HG03196 (cell line): ENCODE results near the gene NF1.

Experiments used
- ATAC-seq: cut with Tn5 transposase; IDR thresholded peaks from one replicate; pipeline ENCODE4 v1.9.1; 2021; ENCODE audit not compliant: unreplicated experiment

Gene NF1

DNA sequence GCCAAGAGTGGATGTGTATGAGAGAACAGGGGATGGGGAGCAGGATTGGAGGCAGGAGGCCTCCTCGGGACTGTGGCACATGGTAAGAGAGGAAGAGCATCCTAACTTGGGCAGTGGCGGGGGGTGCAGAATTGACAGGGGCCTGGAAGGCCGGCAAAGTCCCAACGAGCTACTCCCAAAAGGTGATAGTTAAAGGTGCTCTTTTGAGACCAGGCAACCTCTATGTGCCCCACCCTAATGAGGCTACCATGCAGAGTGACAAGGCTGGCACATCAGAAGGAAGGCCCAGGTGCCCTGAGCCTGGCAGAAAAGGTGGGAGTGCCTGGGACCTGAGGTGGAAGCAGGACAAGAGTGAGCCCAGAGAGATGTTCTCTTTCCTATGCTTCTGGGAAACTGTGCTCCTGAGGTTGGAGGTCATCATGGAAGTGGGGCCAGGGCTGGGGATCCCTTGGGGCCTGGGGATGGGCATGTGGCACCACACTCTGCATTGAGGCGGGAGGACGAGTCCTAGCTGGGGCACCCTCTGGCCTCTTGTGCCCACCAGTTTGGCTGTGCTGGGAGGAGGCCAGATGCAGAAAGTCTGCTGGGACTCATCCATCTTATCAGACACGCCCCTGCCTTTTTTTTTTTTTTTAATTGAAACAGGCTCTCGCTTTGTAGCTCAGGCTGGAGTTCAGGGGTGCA is 302.6 kb downstream of the NF1 start:
- ATAC-seq, result no peak

DNA sequence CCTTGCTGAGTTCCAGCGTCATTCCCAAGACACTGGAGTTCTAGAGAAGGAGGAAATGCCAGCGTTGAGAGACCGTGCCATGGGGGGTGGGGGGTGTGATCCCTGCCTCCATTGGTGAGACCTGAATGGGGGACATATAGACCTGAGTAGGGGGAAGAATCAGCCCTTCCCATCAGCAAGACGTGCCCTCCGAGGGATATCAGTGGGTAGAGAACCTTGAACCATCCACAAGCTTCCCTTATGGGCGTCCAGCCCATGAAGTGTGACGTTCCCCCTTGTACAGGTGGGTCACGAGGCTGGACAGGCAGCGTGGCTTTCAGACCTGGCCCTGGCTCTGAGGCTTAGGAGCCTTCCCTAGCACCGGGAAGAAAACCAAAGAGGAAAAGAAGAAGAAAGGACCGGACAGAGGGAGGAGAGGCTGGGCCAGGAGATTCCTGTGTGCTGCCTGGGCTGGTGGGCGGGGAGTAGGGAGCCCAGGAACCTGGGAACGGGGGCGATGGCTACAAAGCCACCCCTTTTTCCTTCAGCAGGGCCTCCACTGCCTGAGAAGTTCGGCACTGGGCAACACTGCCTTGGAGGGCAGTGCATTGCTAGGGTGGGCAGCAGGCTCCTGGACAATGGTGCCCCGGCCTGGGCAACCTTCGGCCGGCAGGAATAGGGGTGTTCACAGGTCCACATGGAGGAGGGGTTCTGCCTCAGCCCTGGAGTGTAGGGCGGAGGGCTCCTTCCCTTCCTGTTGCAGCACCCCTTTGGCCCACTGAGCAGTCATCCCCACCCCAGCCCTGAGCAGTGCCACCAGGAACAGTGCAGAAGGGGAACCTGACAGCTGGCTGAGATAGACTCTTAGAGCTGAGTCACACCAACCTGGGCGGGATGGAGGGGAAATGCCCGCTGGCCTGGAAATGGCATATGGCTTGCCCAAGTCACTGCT is 303.9 kb downstream of the NF1 start:
- no peak for ATAC-seq

DNA sequence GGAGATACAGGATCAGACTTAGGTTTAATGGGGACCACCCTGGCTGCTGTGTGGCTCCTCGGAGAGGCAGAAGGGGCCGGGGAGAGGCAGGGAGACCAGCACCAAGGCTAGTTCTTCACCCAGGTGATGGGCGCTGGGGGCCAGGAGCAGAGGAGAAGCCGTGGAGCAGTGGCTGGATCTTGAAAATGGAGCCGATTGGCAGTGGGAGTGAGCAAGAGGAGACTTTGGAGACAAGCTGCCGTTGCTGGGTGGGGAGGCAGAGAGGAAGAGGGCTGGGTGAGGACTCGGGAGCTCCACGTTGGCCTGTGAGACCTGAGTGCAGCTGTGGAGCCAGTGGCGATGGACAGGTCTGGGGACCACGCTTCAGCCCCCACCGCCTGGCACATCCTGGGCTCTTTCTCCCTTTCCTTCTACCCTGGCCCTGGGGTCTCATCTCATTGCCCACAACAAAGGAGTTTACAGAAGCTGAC is 305.7 kb downstream of the NF1 start:
- ATAC-seq, result no peak

DNA sequence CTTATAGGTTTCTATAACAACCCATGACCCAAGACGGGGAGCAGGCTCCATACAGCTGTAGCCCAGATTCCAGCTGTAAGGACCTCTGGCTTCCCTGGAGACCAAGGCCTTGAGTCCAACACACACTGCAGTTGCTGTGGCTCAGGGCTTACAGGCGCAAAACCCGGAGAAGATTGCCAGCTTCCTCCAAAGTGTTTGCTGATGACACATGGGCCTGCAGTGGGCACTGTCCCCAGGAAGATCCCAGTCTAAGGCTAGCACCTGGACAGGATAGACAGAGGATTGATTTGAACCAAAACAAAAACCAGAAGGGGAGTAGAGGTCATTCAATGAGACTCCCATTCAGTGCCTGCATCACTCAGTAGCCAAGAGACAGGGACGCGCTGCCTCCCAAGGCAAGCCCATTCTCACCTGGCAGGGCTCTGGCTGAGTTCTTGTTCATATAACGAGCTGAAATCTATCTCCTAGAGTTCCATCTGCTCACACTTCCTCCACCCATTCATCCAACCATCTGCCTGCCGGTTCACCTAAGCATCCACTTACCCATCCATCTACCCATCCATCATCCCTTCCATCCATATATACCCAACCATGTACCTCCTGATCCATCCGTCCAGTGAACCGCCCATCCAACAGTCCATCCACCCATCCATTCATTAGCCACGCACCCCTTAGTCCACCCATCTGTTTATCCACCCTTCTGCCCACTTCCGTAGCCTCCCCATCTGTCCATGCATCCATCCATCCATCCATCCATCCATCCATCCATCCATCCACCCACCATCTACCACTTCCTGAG is 306.9 kb downstream of the NF1 start:
- ATAC-seq, result no peak

DNA sequence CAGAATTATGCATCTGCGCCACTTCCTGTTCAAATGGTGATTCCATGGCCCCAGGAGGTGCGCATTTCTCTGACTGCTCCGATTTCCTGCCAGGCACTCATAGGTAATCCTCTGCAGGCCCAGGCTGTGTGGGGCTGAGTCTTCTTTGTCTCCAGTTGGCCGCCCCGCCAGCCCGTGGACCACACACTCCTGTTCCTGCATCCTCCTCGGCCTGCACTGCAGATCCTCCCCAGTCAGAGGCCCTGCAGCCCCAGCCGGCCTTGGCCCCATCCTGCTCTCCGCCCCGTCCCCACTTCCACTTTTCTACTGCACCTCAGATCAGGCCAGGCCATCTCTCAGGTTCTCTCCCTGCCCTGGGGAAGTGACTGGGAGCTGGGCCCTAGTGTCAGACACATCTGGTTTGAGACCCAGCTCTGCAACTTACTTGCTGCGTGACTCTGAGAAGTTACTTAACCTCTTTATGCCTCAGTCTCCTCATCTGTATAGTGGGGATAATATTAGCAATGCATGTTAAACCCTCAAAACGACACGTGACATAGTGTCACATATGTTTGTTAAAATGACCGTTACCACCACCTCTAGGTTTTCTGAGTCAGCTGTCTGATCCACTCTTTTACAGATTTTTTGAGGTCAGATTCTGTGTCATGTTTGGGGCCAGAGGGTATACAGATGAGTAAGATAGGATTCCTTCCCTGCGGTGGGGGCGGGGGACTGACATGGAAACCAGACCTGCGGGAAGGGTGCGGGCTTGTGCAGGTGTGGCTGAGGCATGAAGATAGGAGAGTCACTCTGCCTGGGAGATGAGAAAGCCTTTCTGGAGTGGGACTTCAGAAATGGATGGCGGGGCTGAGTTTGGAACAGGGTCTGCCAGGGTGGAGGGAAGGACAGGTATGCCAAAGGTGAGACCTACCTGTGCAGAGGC is 309.5 kb downstream of the NF1 start:
- ATAC-seq, result no peak

DNA sequence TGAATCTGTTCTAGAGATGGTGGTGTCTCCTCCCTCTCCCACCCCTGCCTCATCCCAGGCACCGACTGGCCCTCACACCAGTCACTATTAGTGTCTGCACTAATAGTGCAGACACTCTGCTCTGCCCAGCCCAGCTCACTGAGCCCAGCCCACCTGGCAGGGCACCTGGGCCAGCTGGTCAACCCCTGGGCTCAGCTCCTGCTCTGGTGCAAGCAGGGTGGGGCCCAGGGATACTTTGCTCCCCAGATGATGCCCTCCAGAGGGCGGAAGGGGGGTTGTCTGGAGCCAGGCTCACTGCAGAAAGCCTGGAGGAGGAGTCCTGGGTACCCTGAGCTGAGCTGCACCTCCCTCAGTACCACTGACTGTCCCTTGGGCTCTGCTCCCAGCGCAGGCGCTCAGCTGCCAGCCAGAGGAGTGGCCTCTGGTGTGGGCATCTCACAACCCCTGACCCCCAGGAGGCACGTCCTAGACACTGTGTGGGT is 311.2 kb downstream of the NF1 start:
- no peak for ATAC-seq

DNA sequence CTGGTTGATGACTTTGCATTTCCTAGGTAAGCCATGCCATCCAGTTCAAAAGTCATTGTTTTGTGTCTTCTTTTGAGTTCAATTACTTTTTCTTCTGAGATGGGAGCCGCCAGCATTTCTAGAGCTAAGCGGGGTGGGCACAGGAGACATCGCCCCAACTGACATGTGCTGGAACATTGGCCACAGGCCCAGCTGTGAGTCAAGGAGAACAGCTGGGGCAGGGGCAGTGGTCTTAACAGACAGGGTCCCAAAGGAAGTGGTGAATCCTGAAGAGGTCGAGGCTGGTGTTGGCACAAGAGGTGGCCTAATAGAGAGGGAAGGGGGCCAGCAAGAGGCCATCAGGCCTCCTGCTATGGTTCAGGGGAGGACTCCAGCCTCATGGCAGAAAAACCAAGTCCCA is 313.8 kb downstream of the NF1 start:
- no peak for ATAC-seq

DNA sequence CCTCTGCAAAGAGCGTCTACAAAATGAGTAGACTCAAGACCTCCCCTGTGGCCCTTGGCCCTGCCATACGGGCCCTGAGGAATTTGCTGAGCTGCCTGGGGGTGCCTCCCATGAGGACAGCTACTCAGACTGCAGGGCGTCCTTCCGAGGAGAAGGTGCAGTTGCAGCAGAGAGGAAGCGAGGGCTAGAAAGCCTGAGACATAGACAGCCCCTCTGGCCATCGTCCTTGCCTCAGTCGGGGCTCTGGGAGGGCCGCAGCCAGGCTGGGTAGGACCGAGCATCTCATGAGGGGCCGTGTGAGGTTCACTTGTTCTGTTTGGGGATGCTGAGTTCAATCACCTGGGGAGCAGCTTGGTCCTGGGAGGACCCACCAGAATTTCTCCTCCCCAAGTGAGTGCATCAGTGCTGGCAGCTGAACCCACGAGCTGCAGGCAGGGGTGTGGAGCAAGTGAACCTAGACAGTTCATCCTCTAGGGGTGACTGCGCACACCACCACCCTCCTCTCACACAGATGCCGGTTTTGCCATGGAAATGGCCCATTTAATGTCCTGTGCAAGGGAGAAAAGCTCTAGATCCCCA is 317.0 kb downstream of the NF1 start:
- ATAC-seq, result no peak

DNA sequence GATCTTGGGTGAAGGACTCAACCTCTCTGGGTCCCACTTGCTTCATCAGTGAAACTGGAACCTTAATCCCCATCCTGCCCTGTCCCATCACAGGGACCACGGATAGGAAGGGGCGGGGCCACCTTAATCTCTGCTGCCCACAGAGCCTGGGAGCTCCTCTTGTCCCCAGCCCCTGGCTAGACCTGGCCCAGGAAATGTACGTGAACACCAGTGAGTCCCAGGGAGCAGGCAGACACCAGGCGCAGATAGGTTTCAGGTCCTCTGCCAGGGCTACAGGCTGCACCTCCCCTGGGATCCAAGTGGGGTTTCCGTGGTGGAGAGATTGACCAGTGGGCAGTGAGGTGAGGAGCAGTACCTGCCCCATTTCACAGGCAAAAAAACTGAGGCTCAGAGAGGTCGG is 317.7 kb downstream of the NF1 start:
- no peak for ATAC-seq

DNA sequence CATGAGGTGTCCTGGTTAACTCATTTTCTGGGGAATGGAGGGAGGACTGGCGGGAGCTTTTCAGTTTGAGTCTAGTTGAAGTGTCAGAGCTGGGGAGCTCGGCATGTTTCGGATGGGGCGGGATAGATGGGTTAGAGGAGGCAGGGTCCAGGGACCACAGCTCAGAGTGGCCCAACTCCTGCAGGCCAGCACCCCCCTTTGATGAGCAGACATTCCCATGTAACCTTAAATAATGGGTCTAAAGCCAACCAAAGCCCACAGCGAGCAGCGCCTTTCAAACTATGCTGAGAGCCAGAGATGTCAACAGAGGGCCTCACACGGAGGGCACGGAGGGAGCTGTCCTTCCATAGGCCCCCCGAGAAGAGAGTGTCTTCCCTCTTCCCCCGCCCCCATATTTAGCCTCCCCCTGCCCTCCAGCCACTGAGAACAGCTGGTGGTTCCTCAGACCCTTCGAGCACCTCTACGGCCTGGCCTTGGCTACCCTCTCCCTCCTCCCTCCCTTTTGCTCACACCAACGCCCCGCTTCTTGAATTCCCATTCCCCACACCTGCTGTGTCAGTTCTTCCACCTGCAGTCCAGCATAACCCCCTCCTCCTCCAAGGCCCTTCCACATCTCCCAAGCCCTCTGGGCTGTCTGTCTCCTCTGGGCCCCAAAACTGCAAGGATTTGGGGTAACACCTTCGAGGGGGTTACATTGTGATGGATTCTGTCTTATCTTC is 318.5 kb downstream of the NF1 start:
- no peak for ATAC-seq

DNA sequence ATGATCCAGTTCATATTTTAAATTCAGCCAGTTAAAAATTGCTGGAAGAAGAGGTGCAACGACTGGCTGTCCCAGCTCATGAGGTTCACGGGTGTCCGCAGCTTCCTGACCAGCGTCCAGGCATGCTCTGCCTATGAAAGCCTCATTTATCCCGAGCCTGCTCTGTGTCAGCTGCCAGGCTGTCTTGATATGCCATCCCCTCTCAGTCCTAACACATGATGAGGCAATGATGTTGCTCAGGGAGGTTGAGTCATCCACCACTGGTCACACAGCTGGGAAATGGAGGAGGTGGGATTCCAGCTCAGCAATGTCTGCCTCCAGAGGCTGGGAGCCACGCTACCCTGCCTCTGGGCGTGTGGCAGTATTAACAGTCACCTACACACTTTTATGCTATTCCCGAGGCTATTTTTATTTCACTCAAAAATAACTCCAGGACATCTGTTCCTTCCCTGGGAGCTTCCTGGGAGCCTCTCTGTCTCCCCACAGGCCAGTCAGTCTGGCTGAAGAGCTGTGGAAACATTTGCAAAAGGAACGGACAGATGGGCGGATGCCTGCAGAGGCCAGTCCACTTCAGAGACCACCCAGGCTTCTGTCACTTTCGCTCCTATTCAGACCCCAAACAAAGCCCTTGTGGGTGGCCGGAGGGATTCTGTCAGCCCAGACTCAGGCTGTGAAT is 319.2 kb downstream of the NF1 start:
- ATAC-seq, result no peak

DNA sequence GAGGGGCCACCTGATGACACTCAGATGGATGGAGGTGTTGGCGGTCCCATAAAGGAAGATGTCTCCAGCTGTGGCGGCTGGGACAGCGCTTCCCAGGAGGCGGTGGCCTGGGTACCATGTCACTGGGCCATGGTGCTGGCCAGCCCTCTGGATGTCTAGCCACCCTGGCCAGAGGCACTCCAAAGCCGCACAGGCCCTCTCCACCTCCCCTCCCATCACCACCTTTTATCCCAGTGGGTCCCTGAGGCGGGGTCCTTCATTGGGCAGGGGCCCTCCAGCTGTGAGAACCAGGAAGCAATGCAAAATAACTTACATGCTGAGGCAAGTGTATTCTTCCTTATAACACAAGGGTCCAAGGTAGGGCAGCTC is 319.8 kb downstream of the NF1 start:
- no peak for ATAC-seq

DNA sequence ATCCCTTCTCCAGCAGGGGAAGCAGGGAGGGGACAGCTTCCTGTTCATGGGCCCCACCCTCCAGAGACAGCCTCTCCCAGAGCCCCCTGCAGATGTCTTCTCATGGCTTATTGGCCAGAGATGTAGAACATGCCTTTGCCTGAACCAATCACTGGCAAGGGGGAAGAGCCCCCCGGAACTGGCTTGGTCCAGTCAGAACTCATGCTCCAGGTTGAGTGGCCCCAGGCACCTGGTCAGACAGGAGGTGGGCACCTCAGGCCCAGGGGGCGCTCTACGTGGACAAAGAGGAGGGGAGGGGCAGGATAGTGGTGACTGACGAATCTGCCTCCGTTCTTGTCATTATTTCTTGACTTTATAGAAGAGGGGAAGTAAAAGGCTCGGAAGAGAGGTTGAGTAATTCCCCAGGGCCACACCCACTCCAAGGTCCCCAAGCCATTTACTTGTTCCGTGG is 320.3 kb downstream of the NF1 start:
- no peak for ATAC-seq

DNA sequence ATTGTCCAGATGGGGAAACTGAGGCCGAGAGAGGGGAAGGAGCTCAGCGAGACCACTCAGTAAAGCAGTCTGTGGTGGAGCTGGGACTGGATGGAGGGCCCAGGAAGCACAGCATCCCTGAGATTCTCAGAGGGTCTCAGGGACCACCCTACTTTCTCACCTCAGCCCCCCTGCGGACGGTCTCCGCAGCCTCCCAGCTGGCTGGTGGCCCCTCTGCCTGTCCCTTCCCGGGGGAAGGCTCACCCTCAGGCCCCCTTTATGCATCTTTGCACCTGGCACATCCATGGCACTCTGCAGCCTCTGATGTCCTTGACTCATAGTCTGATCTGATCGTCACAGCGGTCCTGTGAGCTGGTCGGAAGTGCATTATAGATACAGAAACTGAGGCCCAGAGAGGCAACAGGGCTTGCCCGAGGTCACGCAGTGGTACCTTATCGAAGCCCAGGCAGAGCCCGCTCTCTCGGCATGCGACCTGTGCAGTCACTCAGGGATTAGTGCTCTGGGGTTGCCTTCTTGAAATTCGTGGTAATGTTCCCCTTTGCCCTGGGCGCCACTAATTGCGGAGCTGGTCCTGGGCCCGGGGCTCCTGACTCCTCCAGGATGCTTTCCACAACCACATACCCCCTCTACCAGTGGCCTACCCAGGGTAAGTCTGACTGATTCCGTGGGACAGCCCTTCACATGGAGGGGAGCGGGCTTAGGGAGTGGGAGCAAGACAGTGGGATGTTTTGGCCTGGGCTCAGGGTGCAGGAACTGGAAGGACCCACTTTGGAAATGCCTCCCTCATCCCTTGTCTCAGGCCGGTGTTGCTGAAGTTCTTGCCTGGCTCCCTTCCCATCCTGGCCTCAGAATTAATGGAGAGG is 321.1 kb downstream of the NF1 start:
- ATAC-seq, result no peak

DNA sequence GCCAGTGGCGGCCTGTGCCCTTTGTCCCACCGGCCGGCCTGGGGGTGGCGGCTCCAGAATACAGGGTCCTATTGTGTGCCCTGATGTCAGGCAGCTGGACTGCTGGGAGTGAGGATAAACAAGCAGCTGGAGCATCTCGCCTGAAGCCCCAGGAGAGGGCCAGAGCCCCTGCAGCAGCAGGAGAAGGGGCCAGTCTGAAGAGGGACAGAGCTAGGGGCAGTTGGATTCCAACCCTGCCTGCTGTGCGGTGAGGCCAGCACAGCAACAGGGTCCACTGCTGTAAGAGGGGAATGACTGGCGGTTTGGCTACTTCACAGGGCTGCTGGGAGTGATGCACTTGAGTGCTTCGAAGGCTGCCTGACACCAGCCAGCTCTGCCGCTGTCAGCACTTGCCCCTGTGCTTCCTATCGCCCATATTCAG is 321.7 kb downstream of the NF1 start:
- no peak for ATAC-seq

DNA sequence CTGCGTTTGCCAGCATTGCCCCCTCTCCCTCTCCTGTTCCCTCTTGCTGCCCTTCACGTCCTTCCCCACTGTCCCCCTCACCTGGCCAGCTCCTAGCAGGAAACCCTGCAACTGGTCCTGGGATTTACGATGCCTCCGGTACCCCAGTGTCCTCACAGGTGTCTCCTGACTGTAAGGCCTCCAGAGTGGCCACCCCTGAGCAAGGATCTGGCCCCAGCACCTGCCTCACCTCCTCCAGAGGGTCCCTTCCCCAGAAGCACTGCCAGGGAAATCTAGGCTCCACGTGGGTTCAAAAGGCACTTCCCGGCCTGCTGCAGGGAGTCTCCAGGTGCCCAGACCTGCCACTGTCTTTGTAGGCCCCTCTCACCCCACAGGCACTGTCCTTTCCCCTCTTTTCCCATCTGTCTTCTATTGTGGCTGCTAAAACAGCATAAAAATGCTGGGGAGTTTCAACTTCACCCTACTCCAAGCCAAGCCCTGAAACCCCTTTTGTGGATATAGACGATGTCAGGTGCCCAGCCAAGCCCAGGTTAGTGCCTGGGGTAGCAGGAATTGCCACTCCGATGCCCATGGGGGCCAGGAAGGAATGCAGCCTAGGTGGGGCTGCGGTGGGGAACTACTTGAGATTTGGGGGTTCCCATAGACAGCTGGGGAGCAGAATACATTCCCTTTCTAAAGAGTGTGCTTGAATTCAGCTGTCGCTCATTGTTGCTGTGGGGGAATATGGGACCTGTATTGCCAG is 322.4 kb downstream of the NF1 start:
- no peak for ATAC-seq

DNA sequence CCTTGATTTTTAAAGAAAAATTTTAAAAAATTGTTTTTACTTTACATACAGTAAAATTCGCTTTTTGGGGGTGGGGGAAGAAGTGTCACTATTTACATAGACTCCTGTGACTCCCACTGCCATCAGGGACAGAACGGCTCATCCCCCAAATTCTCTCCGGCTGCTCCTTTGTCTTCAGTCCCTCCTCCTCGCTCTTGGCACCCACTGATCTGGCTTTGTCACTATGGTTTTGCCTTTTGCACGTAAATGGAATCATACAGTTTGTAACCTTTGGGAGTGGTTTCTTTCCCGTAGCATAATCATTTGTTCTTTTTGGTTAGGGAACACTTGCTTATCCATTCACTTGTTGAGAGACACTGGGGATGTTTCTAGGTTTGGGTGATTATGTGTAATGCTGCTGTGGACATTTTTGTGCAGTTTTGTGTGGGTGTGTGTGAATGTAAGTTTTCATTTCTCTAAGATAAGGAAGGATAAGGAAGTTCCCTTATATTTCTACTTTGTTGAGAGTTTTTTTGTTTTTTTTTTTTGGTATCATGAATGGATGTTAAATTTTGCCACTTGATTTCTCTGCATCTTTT is 324.1 kb downstream of the NF1 start:
- no peak for ATAC-seq
